BE2C (cell line): ENCODE results near the gene VEZT.

Experiments
- DNase-seq: peaks from one replicate; pipeline ENCODE4 v3.0.0-alpha.2; 2020
- H3K27me3 ChIP-seq: fragments of 250-450 bp; sonication (Bioruptor Pico); 2 replicates; pipeline ENCODE4 v1.5.1; 2020; ENCODE audit warnings: mild to moderate bottlenecking
- H3K36me3 ChIP-seq: fragments of 250-450 bp; sonication (Bioruptor Pico); 2 replicates; pipeline ENCODE4 v1.5.1; 2020; ENCODE audit warnings: mild to moderate bottlenecking
- H3K4me1 ChIP-seq: fragments of 250-450 bp; sonication (Bioruptor Pico); 2 replicates; pipeline ENCODE4 v1.5.1; 2020
- H3K4me3 ChIP-seq: 2 replicates; pipeline ENCODE4 v1.5.1; 2011; ENCODE audit warnings: low read depth, low read length
- H3K9me3 ChIP-seq: fragments of 250-450 bp; sonication (Bioruptor Pico); 2 replicates; pipeline ENCODE4 v1.5.1; 2020
- CTCF ChIP-seq: IDR thresholded peaks from 2 replicates; pipeline ENCODE4 v1.5.1; 2012; ENCODE audit warnings: mild to moderate bottlenecking, low read depth, low read length

VEZT gene

GRCh38 chr12:95197636-95198035 lies 20.0 kb upstream of the VEZT start:
- Histone ChIP-seq H3K9me3 (no peaks in the 10 kb centered on the region), H3K36me3 (no peaks in the 10 kb centered on the region), H3K4me3 (no peak overlapping the region), H3K27me3 (no peaks in the 10 kb centered on the region), H3K4me1 (peaks cover 8% of the 10 kb centered on the region; the same call in 1 of the 2 replicates)
- TF ChIP-seq CTCF, result no peak
- DNase-seq, result no peak

- Histone ChIP-seq H3K4me1 (peaks cover 8% of the 10 kb centered on the region; the same call in 1 of the 2 replicates), H3K4me3 (no peak overlapping the region), H3K27me3 (no peaks in the 10 kb centered on the region), H3K36me3 (no peaks in the 10 kb centered on the region), H3K9me3 (no peaks in the 10 kb centered on the region)
- TF ChIP-seq CTCF, result no peak
- no peak for DNase-seq
These were observed 18.7 kb upstream of the VEZT start for GRCh38 chr12:95198914-95199313.

- DNase-seq, result no peak
- H3K4me3 ChIP-seq, result no peak overlapping the region
- H3K36me3 ChIP-seq, result no peaks in the 10 kb centered on the region
These were observed 17.3 kb upstream of the VEZT start for GRCh38 chr12:95200128-95200894.

GRCh38 chr12:95201056-95201670 lies 16.4 kb upstream of the VEZT start:
- H3K36me3 ChIP-seq, result no peaks in the 10 kb centered on the region
- TF ChIP-seq CTCF, result no peak
- no peaks in the 10 kb centered on the region for H3K9me3 ChIP-seq
- no peaks in the 10 kb centered on the region for H3K27me3 ChIP-seq
- H3K4me3 ChIP-seq, result no peak overlapping the region
- H3K4me1 ChIP-seq, result peaks cover 8% of the 10 kb centered on the region; the same call in 1 of the 2 replicates
- DNase-seq, result no peak

More at GRCh38 chr12:95200128-95200894, 17.3 kb upstream of the VEZT start:
- no peaks in the 10 kb centered on the region for H3K27me3 ChIP-seq
- H3K4me1 ChIP-seq, result peaks cover 8% of the 10 kb centered on the region; the same call in 1 of the 2 replicates
- TF ChIP-seq CTCF, result no peak
- H3K9me3 ChIP-seq, result no peaks in the 10 kb centered on the region

- Histone ChIP-seq H3K4me3 (no peak overlapping the region), H3K9me3 (no peaks in the 10 kb centered on the region), H3K36me3 (no peaks in the 10 kb centered on the region), H3K27me3 (no peaks in the 10 kb centered on the region), H3K4me1 (peaks cover 8% of the 10 kb centered on the region; the same call in 1 of the 2 replicates)
- no peak for DNase-seq
- no peak for TF ChIP-seq CTCF
These were observed 14.7 kb upstream of the VEZT start for GRCh38 chr12:95202691-95203486.
